Measurements from ENCODE around the gene PEX16. TPM values are rescaled to one million over a fixed set of nuclear protein-coding genes. Genes with fewer than 3 reads are reported as not detected.

The PEX16 gene
- total RNA-seq, 1 experiment from 2014 or later = 33.2 TPM

DNA sequence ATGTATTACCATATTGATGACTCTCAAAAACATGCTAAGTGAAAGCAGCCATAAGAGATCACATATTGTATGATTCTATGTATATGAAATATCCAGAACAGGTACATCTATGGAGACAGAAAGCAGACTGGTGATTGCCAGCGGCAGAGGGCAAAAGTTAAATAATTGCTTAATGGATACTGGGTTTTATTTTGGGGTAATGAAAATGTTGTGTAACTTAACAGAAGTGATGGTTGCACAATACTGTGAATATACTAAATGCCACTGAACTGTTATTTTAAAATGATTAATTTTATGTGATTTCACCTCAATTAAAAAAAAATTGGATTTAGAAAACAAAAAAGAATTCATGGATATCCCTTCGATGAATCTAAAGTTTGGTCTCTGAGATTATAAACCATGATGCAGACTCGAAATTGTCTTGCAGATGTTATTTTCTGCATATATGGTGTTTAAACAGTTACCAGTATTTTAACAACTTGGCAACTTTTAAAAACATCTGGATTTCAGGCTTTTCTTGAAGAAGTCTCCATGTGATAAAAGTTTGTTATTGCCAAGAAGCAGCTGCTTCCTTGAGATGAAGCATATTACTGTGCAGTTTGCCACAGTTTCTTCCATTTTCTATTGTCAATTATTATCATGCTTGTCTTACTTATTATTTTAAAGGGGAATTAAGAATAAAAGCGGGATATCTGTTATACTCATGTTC lies 42.9 kb upstream of the PEX16 start:
- ATAC-seq (no peak), DNase-seq (ENCODE audit: low read depth, low spot score) (no peak)
- Histone ChIP-seq H2AFZ (ENCODE audit: low read depth, low read length, poor library complexity, severe bottlenecking) (no peak overlapping the region), H3K79me2 (ENCODE audit: insufficient read depth, low read length) (no peaks in the 10 kb centered on the region), H3K9ac (ENCODE audit: low read length) (no peak overlapping the region), H4K20me1 (ENCODE audit: insufficient read depth) (no peaks in the 10 kb centered on the region), H3K9me3 (ENCODE audit: control insufficient read depth in 1 of 2, insufficient read depth in 1 of 2, low read depth in 1 of 2, low read length in 2 of 2) (no peaks in the 10 kb centered on the region), H3K27me3 (ENCODE audit: insufficient read depth, low read length) (no peaks in the 10 kb centered on the region), H3K4me3 (replicated peaks in 1 of 2; ENCODE audit: low read depth in 1 of 2, low read length in 2 of 2) (no peak overlapping the region), H3K4me2 (ENCODE audit: low read length) (no peak overlapping the region), H3K9me2 (ENCODE audit: insufficient read depth) (no peaks in the 10 kb centered on the region), H3K36me3 (ENCODE audit: control insufficient read depth in 1 of 2, insufficient read depth in 2 of 2, low read length in 2 of 2) (no peaks in the 10 kb centered on the region), H3K4me1 (ENCODE audit: control insufficient read depth in 1 of 2, insufficient read depth in 2 of 2, low read length in 2 of 2) (no peaks in the 10 kb centered on the region), H3K27ac (ENCODE audit: low read depth, low read length) (no peak overlapping the region)
- no peak for TF ChIP-seq ZFX (IDR thresholded peaks at IDR 0.05)
- TF ChIP-seq REST (IDR thresholded peaks at IDR 0.05; ENCODE audit: low read depth) = no peak
- TF ChIP-seq MAX (IDR thresholded peaks at IDR 0.05) = no peak
- no peak for TF ChIP-seq ELF1 (IDR thresholded peaks at IDR 0.05; ENCODE audit: borderline replicate concordance, low read depth)
- no peak for TF ChIP-seq POLR2AphosphoS5 (IDR thresholded peaks at IDR 0.05; ENCODE audit: low read depth, low read length)
- TF ChIP-seq TCF7L2 (IDR thresholded peaks at IDR 0.05; ENCODE audit: borderline replicate concordance, extremely low read depth, insufficient read depth, insufficient read length) = no peak
- TF ChIP-seq ATF3 (IDR thresholded peaks at IDR 0.05) = no peak
- no peak for TF ChIP-seq CBX3 (IDR thresholded peaks at IDR 0.05; ENCODE audit: low read depth)
- no peak for TF ChIP-seq SRF (IDR thresholded peaks at IDR 0.05; ENCODE audit: low read depth)
- TF ChIP-seq ZNF274 (IDR thresholded peaks at IDR 0.05; ENCODE audit: low read depth, low read length) = no peak
- no peak for TF ChIP-seq EZH2 (IDR thresholded peaks at IDR 0.05)
- TF ChIP-seq RAD21 (IDR thresholded peaks at IDR 0.05; ENCODE audit: low read depth) = no peak
- no peak for TF ChIP-seq YY1 (IDR thresholded peaks at IDR 0.05; ENCODE audit: extremely low read depth, insufficient replicate concordance, low read depth, low read length)
- TF ChIP-seq EGR1 (IDR thresholded peaks at IDR 0.05; ENCODE audit: low read depth) = no peak
- TF ChIP-seq FOSL1 (IDR thresholded peaks at IDR 0.05; ENCODE audit: low read depth) = no peak
- TF ChIP-seq SIN3A (IDR thresholded peaks at IDR 0.05; ENCODE audit: low read depth) = no peak
- no TSS peak for BruUV-seq (replicated peaks)
- ChIA-PET RAD21 (ENCODE audit: low non-redundant PET in 1 of 2, low total read pairs in 2 of 2, uncharacterized antibody in 2 of 2, unreplicated experiment in 2 of 2) (no interaction called here), CTCF (no interaction called here), POLR2A (no interaction called here)
- intact Hi-C loops (cut with micrococcal nuclease) = loop anchor here (10.0 kb wide), 1 partner anchor 354 kb away; no protein-coding TSS in a partner anchor
